RKO (cell line): ENCODE data around the gene NFATC1.
"Not testable (repeated sequence)": the region's sequence is repeated elsewhere in the genome, so short reads cannot be mapped to it uniquely, and the experiment has no call there.

Source experiments
- DNase-seq: peaks from one replicate; pipeline ENCODE4 v3.0.0-alpha.2; 2016; ENCODE audit warnings: low spot score

The NFATC1 gene

GRCh38 chr18:79490626-79491041 is 94.9 kb downstream of the NFATC1 start:
- DNase-seq = no peak

- DNase-seq = no peak
Measured at GRCh38 chr18:79491081-79491551, 95.4 kb downstream of the NFATC1 start.

GRCh38 chr18:79493211-79493800 is 97.6 kb downstream of the NFATC1 start:
- no peak for DNase-seq

- no peak for DNase-seq
Measured at GRCh38 chr18:79493801-79494211, 98.1 kb downstream of the NFATC1 start.

GRCh38 chr18:79494936-79495335 is 99.2 kb downstream of the NFATC1 start:
- no peak for DNase-seq

- no peak for DNase-seq
Measured at GRCh38 chr18:79495591-79496071, 99.9 kb downstream of the NFATC1 start.

GRCh38 chr18:79496237-79496977 is 100.7 kb downstream of the NFATC1 start:
- no peak for DNase-seq

- no peak for DNase-seq
Measured at GRCh38 chr18:79496978-79497637, 101.4 kb downstream of the NFATC1 start.

GRCh38 chr18:79497638-79498081 is 101.9 kb downstream of the NFATC1 start:
- DNase-seq = no peak

- DNase-seq = no peak
Measured at GRCh38 chr18:79498662-79499061, 102.9 kb downstream of the NFATC1 start.

GRCh38 chr18:79501006-79501405 is 105.3 kb downstream of the NFATC1 start:
- no peak for DNase-seq

GRCh38 chr18:79502782-79503181 is 107.1 kb downstream of the NFATC1 start:
- no peak for DNase-seq

GRCh38 chr18:79503406-79503805 is 107.7 kb downstream of the NFATC1 start:
- no peak for DNase-seq

- DNase-seq = no peak
Measured at GRCh38 chr18:79504034-79504433, 108.3 kb downstream of the NFATC1 start.

GRCh38 chr18:79504495-79504894 is 108.8 kb downstream of the NFATC1 start:
- not testable (repeated sequence) for DNase-seq

- DNase-seq = not testable (repeated sequence)
Measured at GRCh38 chr18:79505465-79505864, 109.7 kb downstream of the NFATC1 start.

GRCh38 chr18:79506191-79507075 is 110.7 kb downstream of the NFATC1 start:
- DNase-seq = no peak

GRCh38 chr18:79507076-79507545 is 111.4 kb downstream of the NFATC1 start:
- no peak for DNase-seq

GRCh38 chr18:79507546-79508480 is 112.1 kb downstream of the NFATC1 start:
- DNase-seq = no peak
